Hepatocyte (in vitro differentiated cells): ENCODE measurements around the gene CCDC8. TPM values are rescaled to one million over a fixed set of nuclear protein-coding genes. Genes with fewer than 3 reads are reported as not detected.

Experiments used
- DNase-seq: peaks from one replicate; pipeline ENCODE4 v3.0.0-alpha.2; 2016; ENCODE audit warnings: low spot score
- H2AFZ ChIP-seq: fragments of 200-600 bp; sonication (generic); 2 replicates; pipeline ENCODE4 v1.6.0; 2016; ENCODE audit warnings: antibody characterized with exemption, mild to moderate bottlenecking
- H3K27ac ChIP-seq: fragments of 200-600 bp; sonication (generic); 2 replicates; pipeline ENCODE4 v1.5.1; 2016; ENCODE audit warnings: mild to moderate bottlenecking
- H3K27me3 ChIP-seq: fragments of 200-600 bp; sonication (generic); 2 replicates; pipeline ENCODE4 v1.6.1; 2016
- H3K36me3 ChIP-seq: fragments of 200-600 bp; sonication (generic); replicated peaks from 2 replicates; pipeline ENCODE4 v1.5.1; 2016; ENCODE audit warnings: low read depth; ENCODE audit not compliant: insufficient read depth
- H3K4me1 ChIP-seq: fragments of 200-600 bp; sonication (generic); 2 replicates; pipeline ENCODE4 v1.5.1; 2016; ENCODE audit warnings: mild to moderate bottlenecking, moderate library complexity; ENCODE audit not compliant: insufficient read depth
- H3K4me2 ChIP-seq: fragments of 200-600 bp; sonication (generic); 2 replicates; pipeline ENCODE4 v1.6.0; 2016
- H3K4me3 ChIP-seq: fragments of 200-600 bp; sonication (generic); 2 replicates; pipeline ENCODE4 v1.5.1; 2016; ENCODE audit warnings: mild to moderate bottlenecking
- H3K79me2 ChIP-seq: fragments of 200-600 bp; sonication (generic); 2 replicates; pipeline ENCODE4 v1.6.0; 2017; ENCODE audit warnings: mild to moderate bottlenecking
- H3K9me2 ChIP-seq: fragments of 200-600 bp; sonication (generic); replicated peaks from 2 replicates; pipeline ENCODE4 v1.6.0; 2017; ENCODE audit warnings: mild to moderate bottlenecking; ENCODE audit not compliant: insufficient read depth
- H3K9me3 ChIP-seq: fragments of 200-600 bp; sonication (generic); 2 replicates; pipeline ENCODE4 v1.5.1; 2016; ENCODE audit warnings: low read depth, mild to moderate bottlenecking
- H4K20me1 ChIP-seq: fragments of 200-600 bp; sonication (generic); 2 replicates; pipeline ENCODE4 v1.6.0; 2016; ENCODE audit warnings: mild to moderate bottlenecking; ENCODE audit not compliant: insufficient read depth, poor library complexity, severe bottlenecking
- CTCF ChIP-seq: fragments of 200-600 bp; sonication (generic); IDR thresholded peaks from 2 replicates; pipeline ENCODE4 v1.5.1; 2016; ENCODE audit warnings: antibody characterized with exemption, mild to moderate bottlenecking; ENCODE audit not compliant: poor library complexity
- EZH2 ChIP-seq: fragments of 200-600 bp; sonication (generic); IDR thresholded peaks from 2 replicates; pipeline ENCODE4 v1.6.1; 2016; ENCODE audit warnings: antibody characterized with exemption, mild to moderate bottlenecking, borderline replicate concordance
- EZH2phosphoT487 ChIP-seq: fragments of 200-600 bp; sonication (generic); IDR thresholded peaks from one replicate; pipeline ENCODE4 v1.6.1; 2018; ENCODE audit warnings: antibody characterized with exemption, mild to moderate bottlenecking, low read depth, moderate library complexity; ENCODE audit not compliant: unreplicated experiment, severe bottlenecking
- WGBS: methylation state at CpG from one replicate; pipeline ENCODE4 v1.1.6; 2016; ENCODE audit warnings: low lambda C conversion rate; ENCODE audit errors: missing lambda C conversion rate; 5-methylcytosine and 5-hydroxymethylcytosine counted together
- polyA plus RNA-seq: library from polyadenylated mRNA; unstranded; fragments of >200 nt; fragmentation: Nextera tagmentation; extraction: Ambion mirVana; gene quantifications from 2 replicates; pipeline ENCODE4 v1.2.1, GENCODE V29; 2016
- total RNA-seq: library from RNA; depleted of rRNA; stranded (reverse); fragments of >200 nt; gene quantifications from 2 replicates; pipeline ENCODE4 v1.2.3, GENCODE V29; 2014

CCDC8 gene
- total and polyA plus RNA-seq, 2 experiments from 2014 or later: 51.7 to 55.9 TPM

DNA sequence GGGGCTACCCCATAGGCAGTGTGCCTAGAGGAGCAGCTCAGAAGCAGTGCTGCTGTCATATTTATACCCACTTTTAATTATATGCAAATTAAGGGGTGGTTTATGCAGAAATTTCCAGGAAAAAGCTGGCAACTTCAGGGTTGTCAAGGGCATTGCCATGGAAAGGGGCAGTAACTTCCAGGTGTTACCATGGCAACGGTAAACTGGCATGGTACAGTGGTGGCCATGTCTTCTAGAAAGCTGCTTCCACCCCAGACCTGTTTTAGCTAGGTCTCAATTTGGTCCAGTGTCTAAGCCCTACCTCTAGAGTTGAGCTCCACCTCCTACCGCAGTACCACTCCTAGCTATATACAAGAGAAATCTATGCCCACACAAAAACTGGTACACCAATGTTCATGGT is 46.7 kb upstream of the CCDC8 start:
- no peak overlapping the region for H3K4me2 ChIP-seq
- H3K27me3 ChIP-seq: no peaks in the 10 kb centered on the region
- no peak overlapping the region for H3K27ac ChIP-seq
- H4K20me1 ChIP-seq: no peaks in the 10 kb centered on the region
- H3K9me3 ChIP-seq: no peaks in the 10 kb centered on the region
- no peak overlapping the region for H2AFZ ChIP-seq
- H3K4me1 ChIP-seq: no peaks in the 10 kb centered on the region
- no peak overlapping the region for H3K4me3 ChIP-seq
- H3K9me2 ChIP-seq: no peaks in the 10 kb centered on the region
- TF ChIP-seq EZH2phosphoT487: no peak
- no peak for TF ChIP-seq EZH2
- TF ChIP-seq CTCF: no peak
- DNase-seq: no peak
- 94% methylated on average over 2 of the region's 2 CpGs for WGBS
- no peaks in the 10 kb centered on the region for H3K79me2 ChIP-seq
- H3K36me3 ChIP-seq: no peaks in the 10 kb centered on the region

GRCh38 chr19:46456930-46457329 is 43.6 kb upstream of the CCDC8 start:
- TF ChIP-seq EZH2 (no peak), EZH2phosphoT487 (no peak), CTCF (no peak)
- no peak for DNase-seq
- Histone ChIP-seq H3K9me3 (no peaks in the 10 kb centered on the region), H3K36me3 (no peaks in the 10 kb centered on the region), H3K79me2 (no peaks in the 10 kb centered on the region), H3K27me3 (no peaks in the 10 kb centered on the region), H4K20me1 (no peaks in the 10 kb centered on the region), H2AFZ (no peak overlapping the region), H3K4me2 (no peak overlapping the region), H3K27ac (no peak overlapping the region), H3K4me1 (no peaks in the 10 kb centered on the region), H3K4me3 (no peak overlapping the region), H3K9me2 (no peaks in the 10 kb centered on the region)
- 98% methylated on average over 5 of the region's 5 CpGs for WGBS

DNA sequence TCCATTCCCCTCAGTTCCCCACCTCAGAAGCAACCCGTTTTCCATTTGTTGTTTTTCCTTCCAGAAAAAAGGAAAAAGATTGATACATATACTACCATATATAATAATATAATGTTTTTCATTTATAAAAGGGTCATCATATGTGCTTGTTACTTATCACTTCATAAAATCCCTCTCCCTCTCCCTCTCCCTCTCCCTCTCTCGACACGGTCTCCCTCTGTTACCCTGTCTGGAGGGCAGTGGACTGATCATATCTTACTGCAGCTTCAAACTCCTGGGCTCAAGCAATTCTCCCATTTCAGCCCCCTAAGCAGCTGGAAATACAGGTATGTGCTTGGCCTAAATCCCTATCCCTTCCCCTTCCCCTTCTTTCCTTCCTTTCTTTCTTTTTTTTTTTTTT is 40.9 kb upstream of the CCDC8 start:
- Histone ChIP-seq H3K4me2 (no peak overlapping the region), H3K4me3 (no peak overlapping the region), H3K9me2 (no peaks in the 10 kb centered on the region), H3K36me3 (no peaks in the 10 kb centered on the region), H3K79me2 (no peaks in the 10 kb centered on the region), H3K9me3 (no peaks in the 10 kb centered on the region), H4K20me1 (no peaks in the 10 kb centered on the region), H3K27ac (no peak overlapping the region), H3K4me1 (no peaks in the 10 kb centered on the region), H3K27me3 (no peaks in the 10 kb centered on the region), H2AFZ (no peak overlapping the region)
- DNase-seq: no peak
- TF ChIP-seq EZH2 (no peak), EZH2phosphoT487 (no peak), CTCF (no peak)
- WGBS: 68% methylated on average over 3 of the region's 3 CpGs

DNA sequence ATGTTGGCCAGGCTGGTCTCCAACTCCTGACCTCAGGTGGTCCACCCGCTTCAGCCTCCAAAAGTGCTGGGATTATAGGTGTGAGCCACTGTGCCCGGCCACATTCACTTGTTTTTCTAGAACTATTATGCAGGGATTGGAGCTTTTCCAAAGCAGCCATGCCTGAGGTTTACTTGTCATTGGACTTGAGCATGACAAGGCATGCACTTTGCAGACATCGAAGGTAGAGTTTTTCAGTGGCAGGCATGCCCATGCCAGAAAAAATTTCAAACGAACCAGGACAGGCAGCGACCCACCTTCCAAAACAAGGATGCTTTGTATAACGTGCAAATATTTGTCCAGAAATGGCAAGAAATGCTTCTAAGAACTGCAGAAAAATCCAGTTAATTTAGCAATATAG is 40.3 kb upstream of the CCDC8 start:
- Histone ChIP-seq H3K27ac (no peak overlapping the region), H3K4me3 (no peak overlapping the region), H2AFZ (no peak overlapping the region), H3K27me3 (no peaks in the 10 kb centered on the region), H3K36me3 (no peaks in the 10 kb centered on the region), H3K4me2 (no peak overlapping the region), H4K20me1 (no peaks in the 10 kb centered on the region), H3K79me2 (no peaks in the 10 kb centered on the region), H3K4me1 (no peaks in the 10 kb centered on the region), H3K9me3 (no peaks in the 10 kb centered on the region), H3K9me2 (no peaks in the 10 kb centered on the region)
- no peak for TF ChIP-seq CTCF
- no peak for TF ChIP-seq EZH2
- no peak for TF ChIP-seq EZH2phosphoT487
- DNase-seq: no peak
- 85% methylated on average over 6 of the region's 6 CpGs for WGBS
